ENCODE results near the gene TMEM69.

GRCh38 chr1:45721207-45721606, 33.2 kb downstream of the TMEM69 start:
- no peak for TF ChIP-seq CTCF (conservative IDR thresholded peaks at IDR 0.05)
- no peak for TF ChIP-seq EZH2 (IDR thresholded peaks at IDR 0.05; ENCODE audit: low read depth)
